ENCODE data around the gene EGFL8. TPM values are rescaled to one million over a fixed set of nuclear protein-coding genes. Genes with fewer than 3 reads are reported as not detected.
"Not testable (repeated sequence)": the region's sequence is repeated elsewhere in the genome, so short reads cannot be mapped to it uniquely, and the experiment has no call there.

The EGFL8 gene
- total RNA-seq = 1.3 and 2.7 TPM in 2 replicates

- DNase-seq = no peak
These were observed at the start of gene EGFL8 for GRCh38 chr6:32164295-32164694. TSS of gene EGFL8 (plus strand) at chr6:32164595. CDS start at chr6:32166166, 1,571 bp downstream.

GRCh38 chr6:32114796-32115195, 49.6 kb upstream of the EGFL8 start:
- DNase-seq = no peak

GRCh38 chr6:32115623-32116022, 48.8 kb upstream of the EGFL8 start:
- no peak for DNase-seq

GRCh38 chr6:32116674-32117073, 47.7 kb upstream of the EGFL8 start:
- DNase-seq = peak; percentile 50

- no peak for DNase-seq
These were observed 46.9 kb upstream of the EGFL8 start for GRCh38 chr6:32117461-32117860.

GRCh38 chr6:32118782-32119628, 45.4 kb upstream of the EGFL8 start:
- DNase-seq = peak; percentile 93

GRCh38 chr6:32120573-32121059, 43.8 kb upstream of the EGFL8 start:
- DNase-seq = no peak

GRCh38 chr6:32123681-32124080, 40.7 kb upstream of the EGFL8 start:
- DNase-seq = no peak

- DNase-seq = no peak
These were observed 37.5 kb upstream of the EGFL8 start for GRCh38 chr6:32126880-32127279.

GRCh38 chr6:32127409-32127716, 37.0 kb upstream of the EGFL8 start:
- DNase-seq = no peak

GRCh38 chr6:32127717-32128592, 36.4 kb upstream of the EGFL8 start, which contains the start of gene ATF6B:
TSS of gene ATF6B (minus strand) at chr6:32128246. CDS start at chr6:32128207, 39 bp downstream.
- DNase-seq = peak; percentile 100

- no peak for DNase-seq
These were observed 35.6 kb upstream of the EGFL8 start for GRCh38 chr6:32128751-32129296.

- no peak for DNase-seq
These were observed 34.9 kb upstream of the EGFL8 start for GRCh38 chr6:32129297-32130088.

- DNase-seq = no peak
These were observed 32.9 kb upstream of the EGFL8 start for GRCh38 chr6:32131439-32131948.

GRCh38 chr6:32132110-32132509, 32.3 kb upstream of the EGFL8 start:
- DNase-seq = no peak

GRCh38 chr6:32133786-32134185, 30.6 kb upstream of the EGFL8 start:
- DNase-seq = no peak

- DNase-seq = no peak
These were observed 26.9 kb upstream of the EGFL8 start for GRCh38 chr6:32137454-32137853.

GRCh38 chr6:32139590-32139989, 24.8 kb upstream of the EGFL8 start:
- DNase-seq = no peak

- no peak for DNase-seq
These were observed 23.9 kb upstream of the EGFL8 start for GRCh38 chr6:32140420-32141046.

GRCh38 chr6:32144238-32144637, 20.2 kb upstream of the EGFL8 start:
- DNase-seq = not testable (repeated sequence)

- DNase-seq = no peak
These were observed 18.1 kb upstream of the EGFL8 start for GRCh38 chr6:32146287-32146686.

GRCh38 chr6:32146687-32147086, 17.7 kb upstream of the EGFL8 start:
- DNase-seq = no peak
